GM19023 (cell line): ENCODE results near the gene ZNF331.

Experiments used
- ATAC-seq: cut with Tn5 transposase; IDR thresholded peaks from one replicate; pipeline ENCODE4 v1.9.1; 2021; ENCODE audit warnings: mild to moderate bottlenecking, moderate library complexity; ENCODE audit not compliant: unreplicated experiment

The ZNF331 gene

DNA sequence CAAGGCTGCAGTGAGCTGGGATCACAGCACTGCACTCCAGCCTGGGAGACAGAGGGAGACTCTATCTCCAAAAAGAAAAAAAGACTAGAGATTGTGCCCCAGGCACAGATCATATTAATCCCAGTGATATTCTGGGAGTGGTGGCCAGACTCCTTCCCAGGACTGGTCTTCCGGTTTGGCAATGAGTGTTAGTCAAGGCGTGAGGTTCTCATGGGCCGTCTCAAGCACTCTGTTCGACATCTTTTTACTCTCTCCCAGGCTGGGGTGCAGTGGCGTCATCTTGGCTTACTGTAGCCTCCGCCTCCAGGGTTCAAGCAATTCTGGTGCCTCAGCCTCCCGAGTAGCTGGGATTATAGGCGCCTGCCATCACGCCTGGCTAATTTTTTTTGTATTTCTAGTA, 88.5 kb downstream of the ZNF331 start:
- no peak for ATAC-seq

DNA sequence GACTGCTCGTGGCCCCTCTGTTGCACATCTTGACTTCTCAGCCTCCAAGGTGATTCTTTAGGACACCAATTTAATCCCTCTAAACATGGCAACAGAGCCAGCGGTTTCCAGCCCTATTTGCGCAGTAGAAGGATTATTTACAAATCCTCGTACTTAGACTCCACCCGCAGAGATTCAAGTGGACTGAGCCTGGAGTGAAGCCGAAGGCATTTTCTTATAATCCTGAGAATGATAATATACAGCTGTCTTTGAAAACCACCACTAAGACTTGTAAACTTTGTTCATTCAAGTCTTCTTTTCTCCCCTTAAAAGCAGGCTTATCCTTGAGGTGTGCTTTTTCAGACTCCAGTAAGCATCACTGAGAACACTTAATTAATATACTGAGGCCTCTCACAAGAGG, 89.0 kb downstream of the ZNF331 start:
- ATAC-seq: no peak
